ENCODE data around the gene KCNG2. TPM values are rescaled to one million over a fixed set of nuclear protein-coding genes. Genes with fewer than 3 reads are reported as not detected.

The KCNG2 gene
- total and polyA plus RNA-seq, 2 of the 8 experiments (the other 6 are each of a cell fraction or from before 2014, with no cell fraction given) = 0.19 to 0.74 TPM

GRCh38 chr18:79906706-79907105 is 109.0 kb downstream of the KCNG2 start:
- no peak overlapping the region for H2AFZ ChIP-seq (ENCODE audit: low read length)
- H3K23me2 ChIP-seq (ENCODE audit: low read depth, low read length) = peaks cover 7% of the 10 kb centered on the region; the same call in 1 of the 2 replicates
- no peak overlapping the region for H3K18ac ChIP-seq (ENCODE audit: extremely low read depth, low read length)
- DNase-seq (ENCODE audit: low read depth in 1 of 2, low spot score in 2 of 2) (no peak), FAIRE-seq (no peak)
- H3K27me3 ChIP-seq (replicated peaks in 1 of 4; ENCODE audit: control insufficient read depth in 3 of 4, extremely low read depth in 1 of 4, insufficient read depth in 3 of 4, low read length in 3 of 4) = no peaks in the 10 kb centered on the region
- no peak overlapping the region for H3K4me2 ChIP-seq (ENCODE audit: insufficient read depth in 1 of 2, low read depth in 2 of 2, low read length in 2 of 2)
- H2BK20ac ChIP-seq (ENCODE audit: low read length) = no peak overlapping the region
- H2AK5ac ChIP-seq (ENCODE audit: low read depth, low read length) = no peak overlapping the region
- H3K9ac ChIP-seq (replicated peaks in 1 of 4; ENCODE audit: extremely low read depth in 1 of 4, low read depth in 3 of 4, low read length in 3 of 4) = no peak overlapping the region
- H3K36me3 ChIP-seq (ENCODE audit: control insufficient read depth in 2 of 4, insufficient read depth in 4 of 4, low read length in 3 of 4) = peaks cover 0 to 15% (median 0%) of the 10 kb centered on the region in 4 experiments; a peak in 3 of 8 replicates
- no peak overlapping the region for H2BK120ac ChIP-seq (replicated peaks; ENCODE audit: low read depth, low read length)
- H3K27ac ChIP-seq (ENCODE audit: low read depth, low read length) = no peak overlapping the region
- no peak overlapping the region for H3K23ac ChIP-seq (ENCODE audit: insufficient read length)
- no peak overlapping the region for H2BK15ac ChIP-seq (ENCODE audit: low read length)
- H4K8ac ChIP-seq (ENCODE audit: extremely low read depth, insufficient read depth, low read length) = no peak overlapping the region
- no peak overlapping the region for H4K5ac ChIP-seq (ENCODE audit: insufficient read length, low read depth, low read length)
- peaks cover 2 to 4% of the 10 kb centered on the region in 2 experiments for H4K20me1 ChIP-seq (replicated peaks in 1 of 2; ENCODE audit: control insufficient read depth in 1 of 2, insufficient read depth in 2 of 2, low read length in 2 of 2)
- WGBS, 2 experiments (ENCODE audit: extremely low coverage in 1 of 2, insufficient coverage in 1 of 2, insufficient read length in 1 of 2, insufficient replicate concordance in 2 of 2, low coverage in 1 of 2, low lambda C conversion rate in 2 of 2, missing lambda C conversion rate in 1 of 2) = 87% methylated on average over 2 of the region's 2 CpGs; no CpG with 5 or more reads in 1 of the 2 experiments
- H3K79me2 ChIP-seq (ENCODE audit: control insufficient read depth in 1 of 2, insufficient read depth in 2 of 2, low read length in 2 of 2) = no peaks in the 10 kb centered on the region
- CTCF ChIA-PET (ENCODE audit: partially characterized antibody) = interaction anchor here (0.9 to 1.1 kb wide), 2 partner anchors 18 to 38 kb away, joined by 3 read pairs; no protein-coding TSS in a partner anchor
- H3K9me3 ChIP-seq (ENCODE audit: insufficient read depth in 2 of 2, low read depth in 1 of 2, low read length in 1 of 2) = peaks cover 0 to 24% of the 10 kb centered on the region in 2 experiments; a peak in 2 of 4 replicates
- no peak overlapping the region for H4K91ac ChIP-seq (replicated peaks; ENCODE audit: insufficient read length, low read length)
- H3K14ac ChIP-seq (ENCODE audit: insufficient read length) = no peak overlapping the region
- POLR2A ChIA-PET (ENCODE audit: partially characterized antibody) = no interaction called here
- H3K56ac ChIP-seq (replicated peaks; ENCODE audit: insufficient read length, low read depth, low read length) = no peak overlapping the region
- H3K79me1 ChIP-seq (ENCODE audit: low read depth, low read length) = 0 out of 2 replicates have a peak, but pooled peaks cover 4% of the 10 kb centered on the region
- no peak overlapping the region for H3K4me3 ChIP-seq (ENCODE audit: extremely low read depth in 1 of 4, insufficient read depth in 2 of 4, low read depth in 3 of 4, low read length in 4 of 4)
- no peak overlapping the region for H2BK5ac ChIP-seq (ENCODE audit: low read depth, low read length)
- no peak overlapping the region for H2BK12ac ChIP-seq (ENCODE audit: low read depth, low read length)
- no peak overlapping the region for H3K4ac ChIP-seq (replicated peaks; ENCODE audit: insufficient read length, low read depth, low read length)
- TF ChIP-seq POLR2AphosphoS5 (IDR thresholded peaks at IDR 0.05; ENCODE audit: low read depth, low read length) = no peak
- H3K4me1 ChIP-seq (replicated peaks in 1 of 4; ENCODE audit: control insufficient read depth in 3 of 4, insufficient read depth in 4 of 4, low read length in 3 of 4) = peaks cover 0 to 4% (median 3%) of the 10 kb centered on the region in 4 experiments; a peak in 4 of 7 replicates

All from H1 (cell line).